GM10847 (cell line): ENCODE results near the gene ASCL3.

Experiments used
- POLR2A ChIP-seq: IDR thresholded peaks from 2 replicates; pipeline ENCODE4 v1.6.1; 2011; ENCODE audit not compliant: insufficient read length; ENCODE audit errors: extremely low read depth

ASCL3 gene

GRCh38 chr11:8925711-8926110, 17.1 kb downstream of the ASCL3 start:
- TF ChIP-seq POLR2A: no peak

- TF ChIP-seq POLR2A: no peak
Observed at GRCh38 chr11:8922691-8923090, 20.1 kb downstream of the ASCL3 start.

- TF ChIP-seq POLR2A: no peak
Observed at GRCh38 chr11:8917157-8917825, 25.5 kb downstream of the ASCL3 start.

- no peak for TF ChIP-seq POLR2A
Observed at GRCh38 chr11:8914661-8915018, 28.2 kb downstream of the ASCL3 start.

GRCh38 chr11:8913961-8914660, 28.7 kb downstream of the ASCL3 start:
- TF ChIP-seq POLR2A: no peak

GRCh38 chr11:8911029-8911823, 31.6 kb downstream of the ASCL3 start, which contains the start of gene AKIP1:
AKIP1 (plus strand) TSS chr11:8911189; CDS start chr11:8911450, 261 bp downstream.
- TF ChIP-seq POLR2A: peak; percentile 53

GRCh38 chr11:8910649-8911026, 32.2 kb downstream of the ASCL3 start:
- no peak for TF ChIP-seq POLR2A

GRCh38 chr11:8908099-8908498, 34.7 kb downstream of the ASCL3 start:
- TF ChIP-seq POLR2A: no peak

GRCh38 chr11:8907116-8907515, 35.7 kb downstream of the ASCL3 start:
- no peak for TF ChIP-seq POLR2A

GRCh38 chr11:8905528-8906165, 37.2 kb downstream of the ASCL3 start:
- no peak for TF ChIP-seq POLR2A

- no peak for TF ChIP-seq POLR2A
Observed at GRCh38 chr11:8899119-8899753, 43.6 kb downstream of the ASCL3 start.
